ENCODE data around the gene CORIN. TPM values are rescaled to one million over a fixed set of nuclear protein-coding genes. Genes with fewer than 3 reads are reported as not detected.

CORIN gene
- total and polyA plus RNA-seq, 2 of the 13 experiments (the other 11 are each of a cell fraction or from before 2014, with no cell fraction given) = 0.84 to 1.2 TPM

GRCh38 chr4:47749858-47750257 lies 88.0 kb downstream of the CORIN start (continued):
- TF ChIP-seq STAT6 (CRISPR knock-in tag; IDR thresholded peaks at IDR 0.05; ENCODE audit: borderline replicate concordance) (no peak), PCBP1 (IDR thresholded peaks at IDR 0.05; ENCODE audit: borderline replicate concordance, low read depth, low read length) (no peak), NCOA5 (CRISPR knock-in tag; IDR thresholded peaks at IDR 0.05) (no peak), SNRNP70 (IDR thresholded peaks at IDR 0.05; ENCODE audit: low read depth, low read length) (no peak), ZNF816 (CRISPR knock-in tag; IDR thresholded peaks at IDR 0.05; ENCODE audit: borderline replicate concordance) (no peak), DMAP1 (CRISPR knock-in tag; IDR thresholded peaks at IDR 0.05) (no peak), ZFP36L2 (CRISPR knock-in tag; IDR thresholded peaks at IDR 0.05) (no peak), ZMYM2 (CRISPR knock-in tag; IDR thresholded peaks at IDR 0.05) (no peak), TBP (CRISPR knock-in tag; IDR thresholded peaks at IDR 0.05) (no peak), POLR2A (IDR thresholded peaks at IDR 0.05; ENCODE audit: insufficient read depth in 1 of 2, low read depth in 2 of 2, low read length in 2 of 2) (no peak), MYNN (CRISPR knock-in tag; IDR thresholded peaks at IDR 0.05; ENCODE audit: low read depth) (no peak), ZNF235 (CRISPR knock-in tag; IDR thresholded peaks at IDR 0.05; ENCODE audit: borderline replicate concordance) (no peak), BORCS8-MEF2B (CRISPR knock-in tag; IDR thresholded peaks at IDR 0.05) (no peak), KLF12 (CRISPR knock-in tag; IDR thresholded peaks at IDR 0.05; ENCODE audit: borderline replicate concordance) (no peak), ZFP91 (CRISPR knock-in tag; IDR thresholded peaks at IDR 0.05; ENCODE audit: borderline replicate concordance) (no peak), ZNF205 (CRISPR knock-in tag; IDR thresholded peaks at IDR 0.05) (no peak), RNF219 (CRISPR knock-in tag; IDR thresholded peaks at IDR 0.05) (no peak), HMG20A (CRISPR knock-in tag; IDR thresholded peaks at IDR 0.05; ENCODE audit: borderline replicate concordance) (peak; percentile 86), NKX3-1 (CRISPR knock-in tag; IDR thresholded peaks at IDR 0.05) (no peak), ZGPAT (CRISPR knock-in tag; IDR thresholded peaks at IDR 0.05) (no peak), NFKB2 (CRISPR knock-in tag; IDR thresholded peaks at IDR 0.05; ENCODE audit: borderline replicate concordance) (no peak), RORA (CRISPR knock-in tag; IDR thresholded peaks at IDR 0.05) (no peak), POGZ (CRISPR knock-in tag; IDR thresholded peaks at IDR 0.05) (0 out of 2 replicates have a peak, but pooled peaks have one; percentile 22), SIN3B (IDR thresholded peaks at IDR 0.05; ENCODE audit: low read length) (no peak)

Measured in HepG2 (cell line).